Measurements from ENCODE around the gene DYNC2I2.

GRCh38 chr9:128696923-128697707 lies 40.5 kb upstream of the DYNC2I2 start:
- TF ChIP-seq FOXA1 (IDR thresholded peaks at IDR 0.05) = no peak
- TF ChIP-seq CTCF (IDR thresholded peaks at IDR 0.05; ENCODE audit: low read depth, low read length, missing input control) = no peak
- TF ChIP-seq JUND (IDR thresholded peaks at IDR 0.05) = no peak
- no peak for TF ChIP-seq RAD21 (IDR thresholded peaks at IDR 0.05)
- no peak for TF ChIP-seq ZBTB33 (IDR thresholded peaks at IDR 0.05)
- no peak for TF ChIP-seq REST (IDR thresholded peaks at IDR 0.05)
- no peak for TF ChIP-seq RXRA (IDR thresholded peaks at IDR 0.05)
- TF ChIP-seq EGR1 (IDR thresholded peaks at IDR 0.05; ENCODE audit: low read depth in 2 of 2) = no peak
- TF ChIP-seq SP1 (IDR thresholded peaks at IDR 0.05) = no peak
- no peak for TF ChIP-seq YY1 (IDR thresholded peaks at IDR 0.05)
- TF ChIP-seq ATF3 (IDR thresholded peaks at IDR 0.05) = no peak
- TF ChIP-seq TAF1 (conservative IDR thresholded peaks at IDR 0.05) = no peak
- TF ChIP-seq GABPA (IDR thresholded peaks at IDR 0.05 in 1 of 2, conservative IDR thresholded peaks at IDR 0.05 in 1 of 2) = no peak
- no peak for TF ChIP-seq HNF4A (conservative IDR thresholded peaks at IDR 0.05)
